ENCODE measurements around the gene ZDHHC8. TPM values are rescaled to one million over a fixed set of nuclear protein-coding genes. Genes with fewer than 3 reads are reported as not detected.

The ZDHHC8 gene
- total and polyA plus RNA-seq, 2 experiments from 2014 or later = 13.0 to 18.7 TPM

DNA sequence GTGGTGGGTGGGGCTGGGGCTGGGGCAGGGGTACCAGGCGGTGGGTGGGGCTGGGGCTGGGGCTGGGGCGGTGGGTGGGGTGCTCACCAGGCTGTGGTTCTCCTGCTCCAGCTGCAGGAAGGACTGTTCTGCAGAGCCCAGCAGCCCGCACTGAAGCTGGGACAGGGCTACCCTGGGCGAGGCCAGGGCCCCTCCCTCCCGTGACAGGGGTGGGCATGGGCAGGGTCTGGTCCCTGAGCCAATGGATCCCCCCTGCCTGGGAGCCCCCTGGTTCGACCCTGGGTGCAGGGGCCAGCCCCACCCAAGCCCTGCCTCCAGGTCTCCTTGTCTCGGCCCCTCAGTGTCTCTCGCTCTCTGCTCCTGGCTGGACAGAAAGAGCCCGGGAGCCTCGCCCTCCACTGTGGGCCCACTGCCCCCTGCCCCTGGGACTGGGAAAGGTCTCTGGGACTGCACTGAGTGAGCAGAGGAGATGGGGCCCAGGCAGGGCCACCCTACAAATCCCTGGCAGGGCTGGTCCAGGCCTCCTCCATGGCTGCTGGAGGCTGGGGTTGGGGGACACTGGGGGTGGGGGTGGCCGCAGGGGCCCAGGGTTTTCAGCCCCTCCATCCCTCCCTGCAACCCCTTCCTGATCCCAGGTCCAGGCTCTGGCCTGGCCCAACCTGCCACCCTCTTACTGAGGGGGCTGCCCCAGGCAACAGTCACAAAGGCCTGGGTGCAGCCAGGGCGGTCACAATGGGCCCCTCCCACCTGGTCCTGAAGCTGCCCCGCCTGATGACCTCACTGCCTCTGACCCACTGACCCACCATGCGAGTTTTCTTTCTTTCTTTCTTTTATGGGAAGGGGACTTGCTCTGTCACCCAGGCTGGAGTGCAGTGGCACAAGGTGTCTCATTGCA, 19.0 kb downstream of the ZDHHC8 start, which contains the start of gene CCDC188:
Gene CCDC188, minus strand, starts transcription at position 675 of the 895 bp plus-strand sequence. Its CDS starts 69 bp downstream, at position 606.
- in situ Hi-C loops (cut with MboI) = no loop called here

GRCh38 chr22:20151276-20151588, 19.6 kb downstream of the ZDHHC8 start:
- no peaks in the 10 kb centered on the region for H3K27me3 ChIP-seq (replicated peaks; ENCODE audit: insufficient read depth)
- in situ Hi-C loops (cut with MboI) = no loop called here
- no peak for TF ChIP-seq EZH2phosphoT487 (IDR thresholded peaks at IDR 0.05; ENCODE audit: insufficient read depth, low read depth)
- TF ChIP-seq EZH2 (IDR thresholded peaks at IDR 0.05; ENCODE audit: insufficient read depth, poor library complexity, severe bottlenecking) = no peak
- no peak overlapping the region for H2AFZ ChIP-seq
- 84 to 88% methylated on average over 4 of the region's 4 CpGs for WGBS, 2 experiments (ENCODE audit: low coverage in 1 of 2, low lambda C conversion rate in 2 of 2, missing lambda C conversion rate in 2 of 2)
- no peaks in the 10 kb centered on the region for H4K20me1 ChIP-seq (ENCODE audit: insufficient read depth)
- no peaks in the 10 kb centered on the region for H3K4me1 ChIP-seq (ENCODE audit: insufficient read depth)
- no peaks in the 10 kb centered on the region for H3K36me3 ChIP-seq (ENCODE audit: low read depth)
- H3K4me3 ChIP-seq = no peak overlapping the region
- no peak overlapping the region for H3K4me2 ChIP-seq (ENCODE audit: unreplicated experiment)
- no peaks in the 10 kb centered on the region for H3K9me2 ChIP-seq (ENCODE audit: insufficient read depth)
- no peak for DNase-seq
- no peak overlapping the region for H3K27ac ChIP-seq
- H3F3A ChIP-seq (ENCODE audit: insufficient read depth) = no peaks in the 10 kb centered on the region
- H3K9me3 ChIP-seq (ENCODE audit: low read depth) = no peaks in the 10 kb centered on the region
- H3K9ac ChIP-seq = no peak overlapping the region
- no peaks in the 10 kb centered on the region for H3K79me2 ChIP-seq (ENCODE audit: insufficient read depth)

More for the DNA sequence above, 19.0 kb downstream of the ZDHHC8 start, which contains the start of gene CCDC188:
- no peak within 1 kb of the TSS for H3K4me2 ChIP-seq (ENCODE audit: unreplicated experiment)
- H3K9ac ChIP-seq = no peak within 1 kb of the TSS
- no peaks in the 10 kb centered on the region for H3K9me3 ChIP-seq (ENCODE audit: low read depth)
- TF ChIP-seq EZH2phosphoT487 (IDR thresholded peaks at IDR 0.05; ENCODE audit: insufficient read depth, low read depth) (no peak), EZH2 (IDR thresholded peaks at IDR 0.05; ENCODE audit: insufficient read depth, poor library complexity, severe bottlenecking) (no peak)
- H4K20me1 ChIP-seq (ENCODE audit: insufficient read depth) = no peaks in the 10 kb centered on the region
- no peaks in the 10 kb centered on the region for H3K27me3 ChIP-seq (replicated peaks; ENCODE audit: insufficient read depth)
- no peaks in the 10 kb centered on the region for H3K79me2 ChIP-seq (ENCODE audit: insufficient read depth)
- no peak for DNase-seq
- no peak within 1 kb of the TSS for H2AFZ ChIP-seq
- no peaks in the 10 kb centered on the region for H3K4me1 ChIP-seq (ENCODE audit: insufficient read depth)
- H3F3A ChIP-seq (ENCODE audit: insufficient read depth) = no peaks in the 10 kb centered on the region
- H3K27ac ChIP-seq = no peak within 1 kb of the TSS
- no peak within 1 kb of the TSS for H3K4me3 ChIP-seq
- no peaks in the 10 kb centered on the region for H3K36me3 ChIP-seq (ENCODE audit: low read depth)
- WGBS, 2 experiments (ENCODE audit: low coverage in 1 of 2, low lambda C conversion rate in 2 of 2, missing lambda C conversion rate in 2 of 2) = 73 to 76% methylated on average over 8 to 13 of the region's 14 CpGs
- no peaks in the 10 kb centered on the region for H3K9me2 ChIP-seq (ENCODE audit: insufficient read depth)

DNA sequence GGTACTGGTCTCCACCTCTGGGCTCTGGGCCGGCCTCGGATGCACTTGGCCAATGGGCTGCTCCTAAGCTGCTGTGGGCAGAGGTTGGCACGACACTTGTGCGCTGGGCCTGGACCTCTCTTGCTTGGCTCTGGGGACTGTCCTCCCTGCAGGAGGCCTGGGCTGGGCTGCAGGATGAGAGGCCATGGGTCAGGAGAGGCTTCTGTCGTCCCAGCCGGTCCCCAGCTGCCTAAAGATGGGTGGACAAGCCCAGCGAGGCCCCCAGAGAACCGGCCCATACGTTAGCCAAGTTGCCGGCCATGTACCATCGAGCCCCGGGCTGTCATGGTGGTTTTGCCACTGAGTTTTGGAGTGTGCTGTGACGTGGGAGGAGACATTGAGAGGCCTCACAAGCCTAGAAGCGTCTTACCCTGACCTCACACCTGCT, 20.9 kb downstream of the ZDHHC8 start:
- Histone ChIP-seq H3K9me2 (ENCODE audit: insufficient read depth) (no peaks in the 10 kb centered on the region), H3K79me2 (ENCODE audit: insufficient read depth) (no peaks in the 10 kb centered on the region), H2AFZ (no peak overlapping the region), H3K27me3 (replicated peaks; ENCODE audit: insufficient read depth) (no peaks in the 10 kb centered on the region), H4K20me1 (ENCODE audit: insufficient read depth) (no peaks in the 10 kb centered on the region), H3K4me3 (no peak overlapping the region), H3K4me2 (ENCODE audit: unreplicated experiment) (no peak overlapping the region), H3K9ac (no peak overlapping the region), H3K4me1 (ENCODE audit: insufficient read depth) (no peaks in the 10 kb centered on the region), H3K36me3 (ENCODE audit: low read depth) (no peaks in the 10 kb centered on the region), H3K27ac (no peak overlapping the region), H3K9me3 (ENCODE audit: low read depth) (no peaks in the 10 kb centered on the region), H3F3A (ENCODE audit: insufficient read depth) (no peaks in the 10 kb centered on the region)
- 78 to 80% methylated on average over 12 to 14 of the region's 14 CpGs for WGBS, 2 experiments (ENCODE audit: low coverage in 1 of 2, low lambda C conversion rate in 2 of 2, missing lambda C conversion rate in 2 of 2)
- TF ChIP-seq EZH2 (IDR thresholded peaks at IDR 0.05; ENCODE audit: insufficient read depth, poor library complexity, severe bottlenecking) (no peak), EZH2phosphoT487 (IDR thresholded peaks at IDR 0.05; ENCODE audit: insufficient read depth, low read depth) (no peak)
- in situ Hi-C loops (cut with MboI) = no loop called here
- DNase-seq = no peak

DNA sequence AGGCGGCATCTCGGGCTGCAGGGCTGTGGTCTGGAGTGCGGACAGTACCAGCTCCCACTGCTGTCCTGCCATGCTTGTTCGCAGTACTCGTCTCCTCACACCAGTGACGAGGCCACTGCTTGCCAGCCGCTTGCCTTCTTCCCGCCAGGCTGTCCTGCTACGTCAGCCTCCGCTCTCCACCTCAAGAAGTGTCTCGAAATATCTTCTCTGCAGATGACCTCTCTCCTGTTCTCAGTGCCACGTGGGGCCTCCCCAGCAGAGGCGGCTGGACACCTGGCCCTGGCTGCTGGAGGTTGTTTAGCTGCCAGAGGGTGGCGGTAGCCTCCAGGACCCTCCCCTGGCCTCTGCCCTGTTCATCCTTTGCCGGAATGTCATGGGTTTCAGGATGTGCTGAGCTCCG, 22.3 kb downstream of the ZDHHC8 start:
- peak; percentile 47 for DNase-seq
- Histone ChIP-seq H3K4me3 (no peak overlapping the region), H3K4me1 (ENCODE audit: insufficient read depth) (no peaks in the 10 kb centered on the region), H3K36me3 (ENCODE audit: low read depth) (no peaks in the 10 kb centered on the region), H3K4me2 (ENCODE audit: unreplicated experiment) (no peak overlapping the region), H4K20me1 (ENCODE audit: insufficient read depth) (no peaks in the 10 kb centered on the region), H3K27ac (no peak overlapping the region), H3K9me3 (ENCODE audit: low read depth) (no peaks in the 10 kb centered on the region), H3F3A (ENCODE audit: insufficient read depth) (no peaks in the 10 kb centered on the region), H2AFZ (no peak overlapping the region), H3K9ac (no peak overlapping the region), H3K9me2 (ENCODE audit: insufficient read depth) (no peaks in the 10 kb centered on the region), H3K79me2 (ENCODE audit: insufficient read depth) (no peaks in the 10 kb centered on the region), H3K27me3 (replicated peaks; ENCODE audit: insufficient read depth) (no peaks in the 10 kb centered on the region)
- 36% methylated on average over 16 of the region's 16 CpGs for WGBS, 2 experiments (ENCODE audit: low coverage in 1 of 2, low lambda C conversion rate in 2 of 2, missing lambda C conversion rate in 2 of 2)
- in situ Hi-C loops (cut with MboI) = no loop called here
- TF ChIP-seq EZH2 (IDR thresholded peaks at IDR 0.05; ENCODE audit: insufficient read depth, poor library complexity, severe bottlenecking) (no peak), EZH2phosphoT487 (IDR thresholded peaks at IDR 0.05; ENCODE audit: insufficient read depth, low read depth) (no peak)
